Activated T-helper 2 cell treated with anti-CD3 and anti-CD28 coated beads, Interferon-gamma antibody, Interleukin-2, Interleukin-4, amounts not matched to agents 10 μg/mL and 5 μg/mL and 100 μg/mL, durations not matched to agents 14 hours and 24 hours and 36 hours (primary cell): Measurements from ENCODE around the gene MSL2. TPM values are rescaled to one million over a fixed set of nuclear protein-coding genes. Genes with fewer than 3 reads are reported as not detected.
"Not testable (repeated sequence)": the region's sequence is repeated elsewhere in the genome, so short reads cannot be mapped to it uniquely, and the experiment has no call there.

Experiments used
- DNase-seq: peaks from one replicate; pipeline ENCODE4 v3.0.0; 2021; ENCODE audit warnings: low spot score
- H3K27ac Mint-ChIP-seq: one replicate; pipeline ENCODE4 v1.8.0; 2021; ENCODE audit warnings: mixed read lengths
- H3K27me3 Mint-ChIP-seq: one replicate; pipeline ENCODE4 v1.8.0; 2021; ENCODE audit warnings: low read depth, mixed read lengths
- H3K36me3 Mint-ChIP-seq: one replicate; pipeline ENCODE4 v1.8.0; 2021; ENCODE audit warnings: low read depth, mixed read lengths
- H3K4me1 Mint-ChIP-seq: one replicate; pipeline ENCODE4 v1.8.0; 2021; ENCODE audit warnings: low read depth, mixed read lengths
- H3K4me3 Mint-ChIP-seq: one replicate; pipeline ENCODE4 v1.8.0; 2021; ENCODE audit warnings: low read depth, mild to moderate bottlenecking, moderate library complexity, mixed read lengths
- H3K9me3 Mint-ChIP-seq: one replicate; pipeline ENCODE4 v1.8.0; 2021; ENCODE audit warnings: mixed read lengths
- intact Hi-C: fragments of 100-400 bp; cut with micrococcal nuclease; formaldehyde crosslinking; loops from one replicate; pipeline ENCODE4 v1.15.1; 2023
- total RNA-seq: library from RNA; stranded (reverse); gene quantifications from 2 replicates; pipeline ENCODE4 v1.2.3, GENCODE V29; 2022

The MSL2 gene
- total RNA-seq, 1 donor from 2014 or later = 37.0 TPM

- not testable (repeated sequence) for DNase-seq, H3K4me3 Mint-ChIP-seq, H3K9me3 Mint-ChIP-seq, H3K27me3 Mint-ChIP-seq, H3K27ac Mint-ChIP-seq
- H3K36me3 Mint-ChIP-seq = peaks cover 23% of the 10 kb centered on the region
- peaks cover 15% of the 10 kb centered on the region for H3K4me1 Mint-ChIP-seq
- intact Hi-C loops = loop anchor here (5.0 to 10.0 kb wide), 4 partner anchors 121 to 814 kb away; partner anchors contain the start of gene PPP2R3A
Measured at GRCh38 chr3:136198462-136199078, 2.4 kb upstream of the MSL2 start.

- peaks cover 35% of the 10 kb centered on the region for H3K36me3 Mint-ChIP-seq
- H3K4me3 Mint-ChIP-seq = peak overlapping the region; percentile 83
- peak overlapping the region; percentile 93 for H3K27ac Mint-ChIP-seq
- H3K9me3 Mint-ChIP-seq = no peaks in the 10 kb centered on the region
- intact Hi-C loops = loop anchor here (2.0 to 10.0 kb wide), 6 partner anchors 120 to 1710 kb away; partner anchors contain the start of genes CEP63 and PPP2R3A
- H3K27me3 Mint-ChIP-seq = no peaks in the 10 kb centered on the region
- no peak for DNase-seq
- H3K4me1 Mint-ChIP-seq = peaks cover 21% of the 10 kb centered on the region
Measured at GRCh38 chr3:136197159-136197793, 1.1 kb upstream of the MSL2 start.

GRCh38 chr3:136196401-136197158 lies 445 bp upstream of the MSL2 start:
- intact Hi-C loops = loop anchor here (1.0 to 10.0 kb wide), 10 partner anchors 54 to 1710 kb away; partner anchors contain the start of genes CEP63, NCK1, PCCB and PPP2R3A
- peak overlapping the region; percentile 83 for H3K4me3 Mint-ChIP-seq
- no peaks in the 10 kb centered on the region for H3K27me3 Mint-ChIP-seq
- H3K27ac Mint-ChIP-seq = peak overlapping the region; percentile 93
- H3K9me3 Mint-ChIP-seq = no peaks in the 10 kb centered on the region
- H3K4me1 Mint-ChIP-seq = peaks cover 28% of the 10 kb centered on the region
- DNase-seq = peak; percentile 99
- peaks cover 42% of the 10 kb centered on the region for H3K36me3 Mint-ChIP-seq

GRCh38 chr3:136195258-136196063 lies 674 bp downstream of the MSL2 start:
- Mint-ChIP-seq H3K4me3 (peak overlapping the region; percentile 96), H3K4me1 (peaks cover 38% of the 10 kb centered on the region), H3K27ac (peak overlapping the region; percentile 94), H3K9me3 (no peaks in the 10 kb centered on the region), H3K36me3 (peaks cover 51% of the 10 kb centered on the region), H3K27me3 (no peaks in the 10 kb centered on the region)
- intact Hi-C loops = loop anchor here (1.0 to 10.0 kb wide), 10 partner anchors 55 to 1709 kb away; partner anchors contain the start of genes CEP63, NCK1, PCCB and PPP2R3A
- no peak for DNase-seq

GRCh38 chr3:136194409-136195257 lies 1.5 kb downstream of the MSL2 start:
- Mint-ChIP-seq H3K4me3 (peak overlapping the region; percentile 96), H3K36me3 (peaks cover 60% of the 10 kb centered on the region), H3K4me1 (peaks cover 39% of the 10 kb centered on the region), H3K27me3 (no peaks in the 10 kb centered on the region), H3K27ac (peak overlapping the region; percentile 94), H3K9me3 (no peaks in the 10 kb centered on the region)
- intact Hi-C loops = loop anchor here (1.0 to 10.0 kb wide), 6 partner anchors 8 to 818 kb away; partner anchors contain the start of gene PPP2R3A
- DNase-seq = peak; percentile 39

- no peak for DNase-seq
- Mint-ChIP-seq H3K9me3 (no peaks in the 10 kb centered on the region), H3K36me3 (peaks cover 68% of the 10 kb centered on the region), H3K27ac (peak overlapping the region; percentile 94), H3K4me1 (peaks cover 48% of the 10 kb centered on the region), H3K27me3 (no peaks in the 10 kb centered on the region), H3K4me3 (peak overlapping the region; percentile 96)
- intact Hi-C loops = loop anchor here (1.0 to 10.0 kb wide), 3 partner anchors 7 to 229 kb away; partner anchors contain the start of gene PPP2R3A
Measured at GRCh38 chr3:136193278-136194054, 2.7 kb downstream of the MSL2 start.

- Mint-ChIP-seq H3K27me3 (no peaks in the 10 kb centered on the region), H3K36me3 (peaks cover 63% of the 10 kb centered on the region), H3K9me3 (no peaks in the 10 kb centered on the region), H3K27ac (peak overlapping the region; percentile 24), H3K4me1 (peaks cover 50% of the 10 kb centered on the region), H3K4me3 (peak overlapping the region; percentile 96)
- intact Hi-C loops = loop anchor here (5.0 to 10.0 kb wide), 2 partner anchors 41 to 228 kb away; partner anchors contain the start of gene PPP2R3A
- DNase-seq = no peak
Measured at GRCh38 chr3:136192831-136193230, 3.3 kb downstream of the MSL2 start.

GRCh38 chr3:136192195-136192594 lies 3.9 kb downstream of the MSL2 start:
- Mint-ChIP-seq H3K36me3 (peaks cover 63% of the 10 kb centered on the region), H3K4me1 (peaks cover 49% of the 10 kb centered on the region), H3K4me3 (peak overlapping the region; percentile 96), H3K27ac (peak overlapping the region; percentile 85)
- not testable (repeated sequence) for DNase-seq, H3K27me3 Mint-ChIP-seq, H3K9me3 Mint-ChIP-seq
- intact Hi-C loops = loop anchor here (5.0 to 10.0 kb wide), 2 partner anchors 40 to 227 kb away; partner anchors contain the start of gene PPP2R3A

- peaks cover 68% of the 10 kb centered on the region for H3K36me3 Mint-ChIP-seq
- intact Hi-C loops = loop anchor here (5.0 to 10.0 kb wide), 2 partner anchors 38 to 225 kb away; partner anchors contain the start of gene PPP2R3A
- no peaks in the 10 kb centered on the region for H3K9me3 Mint-ChIP-seq
- H3K4me3 Mint-ChIP-seq = peak overlapping the region; percentile 96
- no peak overlapping the region for H3K27ac Mint-ChIP-seq
- DNase-seq = no peak
- peaks cover 60% of the 10 kb centered on the region for H3K4me1 Mint-ChIP-seq
- no peaks in the 10 kb centered on the region for H3K27me3 Mint-ChIP-seq
Measured at GRCh38 chr3:136189859-136190617, 6.1 kb downstream of the MSL2 start.

- H3K9me3 Mint-ChIP-seq = no peaks in the 10 kb centered on the region
- H3K27me3 Mint-ChIP-seq = no peaks in the 10 kb centered on the region
- H3K27ac Mint-ChIP-seq = no peak overlapping the region
- peak overlapping the region; percentile 37 for H3K4me3 Mint-ChIP-seq
- peaks cover 61% of the 10 kb centered on the region for H3K36me3 Mint-ChIP-seq
- DNase-seq = no peak
- intact Hi-C loops = no loop called here
- H3K4me1 Mint-ChIP-seq = peaks cover 58% of the 10 kb centered on the region
Measured at GRCh38 chr3:136189043-136189442, 7.1 kb downstream of the MSL2 start.
